GM19099 (cell line): Measurements from ENCODE around the gene CXorf49.
"Not testable (repeated sequence)": the region's sequence is repeated elsewhere in the genome, so short reads cannot be mapped to it uniquely, and the experiment has no call there.

Experiments
- POLR2A ChIP-seq: IDR thresholded peaks from 3 replicates; pipeline ENCODE4 v1.6.1; 2011; ENCODE audit warnings: low read depth; ENCODE audit not compliant: insufficient read length; ENCODE audit errors: extremely low read depth

The CXorf49 gene

DNA sequence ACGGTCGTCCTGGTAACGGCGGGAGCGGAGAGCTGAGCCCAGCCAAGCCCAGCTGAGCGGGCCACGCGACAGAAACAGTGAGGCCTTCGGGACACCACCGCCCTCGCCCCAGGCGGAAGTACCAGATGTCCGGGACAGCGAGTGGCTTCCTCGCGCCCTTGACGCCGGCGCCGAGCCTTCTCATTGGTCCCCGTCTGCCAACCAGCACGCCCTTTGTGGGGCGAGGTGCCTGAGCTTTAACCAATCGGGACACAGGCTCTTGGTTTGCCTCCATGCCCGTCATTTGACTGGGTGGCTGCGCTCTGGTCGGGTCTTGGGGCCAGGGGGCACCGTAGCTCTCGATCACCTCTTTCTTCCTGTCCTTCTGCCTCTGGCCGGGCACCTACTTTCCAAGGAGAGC lies at the start of gene CXorf49:
Gene CXorf49, minus strand, starts transcription at position 101 of the 400 bp plus-strand sequence. CDS start 134 bp downstream, outside the sequence.
- TF ChIP-seq POLR2A, result not testable (repeated sequence)

DNA sequence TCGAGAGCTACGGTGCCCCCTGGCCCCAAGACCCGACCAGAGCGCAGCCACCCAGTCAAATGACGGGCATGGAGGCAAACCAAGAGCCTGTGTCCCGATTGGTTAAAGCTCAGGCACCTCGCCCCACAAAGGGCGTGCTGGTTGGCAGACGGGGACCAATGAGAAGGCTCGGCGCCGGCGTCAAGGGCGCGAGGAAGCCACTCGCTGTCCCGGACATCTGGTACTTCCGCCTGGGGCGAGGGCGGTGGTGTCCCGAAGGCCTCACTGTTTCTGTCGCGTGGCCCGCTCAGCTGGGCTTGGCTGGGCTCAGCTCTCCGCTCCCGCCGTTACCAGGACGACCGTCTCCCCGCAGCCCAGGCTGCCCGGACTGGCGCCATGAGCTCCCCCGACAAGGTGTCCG lies 45.0 kb upstream of the CXorf49 start, which contains the start of gene CXorf49B:
Gene CXorf49B, plus strand, starts transcription at position 301 of the 400 bp plus-strand sequence. Its CDS starts 75 bp downstream, at position 376.
- TF ChIP-seq POLR2A, result not testable (repeated sequence)

DNA sequence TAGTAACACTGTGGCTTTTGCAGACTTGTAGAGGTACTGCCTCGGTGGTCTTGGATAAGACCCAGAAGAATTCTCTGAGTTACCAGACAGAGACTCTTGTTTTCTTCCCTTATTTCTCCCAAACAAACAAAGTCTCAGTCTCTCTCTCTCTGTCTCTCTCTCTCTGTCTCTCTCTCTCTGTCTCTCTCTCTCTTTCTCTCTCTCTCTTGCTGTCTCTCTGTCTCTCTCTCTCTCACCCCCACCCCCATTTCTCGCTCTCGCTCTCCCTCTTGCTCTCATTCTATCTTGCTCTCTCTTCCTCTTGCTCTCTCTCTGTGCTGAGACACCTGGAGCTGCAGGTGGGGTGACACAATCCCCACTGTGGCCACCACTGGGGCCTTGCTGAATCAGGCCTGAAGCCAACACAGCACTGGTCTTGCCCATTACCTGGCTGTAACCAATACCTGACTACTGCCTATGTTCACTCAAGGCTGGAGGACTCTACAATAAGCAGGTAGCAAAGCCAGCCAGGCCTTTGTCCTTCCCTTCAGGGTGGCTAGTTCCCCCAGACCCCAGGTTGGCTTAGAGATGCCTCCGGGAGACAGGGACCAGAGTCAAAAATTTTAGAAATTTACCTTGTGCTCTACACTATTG lies 38.4 kb downstream of the CXorf49 start:
- TF ChIP-seq POLR2A, result no peak

DNA sequence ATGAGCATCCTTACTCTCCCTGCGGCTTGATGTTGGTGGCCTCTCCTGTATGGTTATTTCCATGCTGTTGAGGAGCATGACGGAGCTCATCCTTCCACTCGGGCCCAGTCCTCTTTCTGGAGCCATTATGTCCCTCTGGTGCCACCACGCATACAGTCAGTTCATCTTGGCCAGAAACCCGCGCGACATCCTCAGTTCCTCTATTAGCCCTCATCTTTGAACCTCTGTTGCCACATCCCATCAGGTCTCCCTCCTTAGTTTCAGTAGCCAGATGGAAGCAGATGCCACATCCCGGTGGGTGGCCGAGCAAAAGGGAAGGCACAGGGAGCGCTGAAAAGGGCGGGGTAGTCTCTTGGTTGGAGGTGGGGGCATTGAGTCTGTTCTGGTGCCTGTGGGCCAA lies 46.1 kb downstream of the CXorf49 start:
- TF ChIP-seq POLR2A, result no peak

DNA sequence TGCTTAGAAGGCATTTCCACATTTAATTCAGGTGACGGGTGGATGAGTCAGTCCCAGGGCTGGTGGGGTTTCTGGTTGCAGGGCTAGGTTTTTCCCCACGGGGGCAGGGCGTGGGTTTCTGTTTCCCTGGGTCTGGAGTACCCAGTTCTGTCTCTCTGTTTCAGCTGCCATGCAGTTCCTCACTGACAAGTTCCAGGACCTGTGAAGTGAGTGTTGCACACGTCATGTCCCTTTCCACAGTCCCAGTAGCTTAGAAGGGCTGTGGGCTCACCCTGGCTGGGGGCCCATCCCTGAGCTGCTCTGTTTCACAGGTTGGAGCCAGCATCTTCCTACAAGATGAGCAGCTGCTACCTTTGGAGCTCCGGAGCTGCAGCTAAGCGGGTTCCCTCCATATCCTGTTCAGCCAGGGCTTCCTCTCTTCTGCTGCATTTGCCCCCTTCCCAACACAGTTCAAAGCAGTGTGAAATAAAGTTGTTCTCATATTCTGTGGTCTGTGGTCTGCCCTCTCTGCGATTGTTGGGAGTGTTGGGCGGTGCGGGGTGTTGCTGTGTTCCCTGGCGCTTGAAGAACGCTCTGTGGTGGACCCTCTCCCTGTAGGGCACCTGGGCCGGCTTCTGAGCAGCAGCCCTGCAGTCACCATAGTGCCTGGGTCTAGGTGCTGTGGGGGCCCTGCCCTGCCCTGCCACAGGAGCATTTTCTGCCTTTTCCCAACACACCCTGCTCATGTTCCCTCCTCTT lies 46.9 kb downstream of the CXorf49 start:
- no peak for TF ChIP-seq POLR2A

DNA sequence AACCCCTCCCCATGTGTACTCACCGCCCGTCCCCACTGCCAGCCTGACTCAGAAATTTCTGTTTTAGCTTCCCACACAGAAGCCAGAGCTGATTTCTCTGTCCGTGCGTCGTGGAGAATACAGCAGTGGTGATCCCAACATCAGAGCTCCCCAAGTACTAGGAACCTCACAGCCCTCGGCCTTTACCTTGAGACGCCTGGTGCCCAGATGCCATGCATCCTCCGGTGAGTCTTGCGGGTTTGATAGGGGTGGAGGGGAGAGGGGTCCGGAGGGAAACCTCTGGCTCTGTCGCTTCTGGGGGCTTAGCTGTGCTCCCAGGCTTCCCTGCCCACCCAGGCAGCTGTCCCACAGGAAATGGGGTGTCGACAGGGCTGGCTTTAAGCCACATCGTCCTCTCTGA lies 48.6 kb downstream of the CXorf49 start:
- no peak for TF ChIP-seq POLR2A

DNA sequence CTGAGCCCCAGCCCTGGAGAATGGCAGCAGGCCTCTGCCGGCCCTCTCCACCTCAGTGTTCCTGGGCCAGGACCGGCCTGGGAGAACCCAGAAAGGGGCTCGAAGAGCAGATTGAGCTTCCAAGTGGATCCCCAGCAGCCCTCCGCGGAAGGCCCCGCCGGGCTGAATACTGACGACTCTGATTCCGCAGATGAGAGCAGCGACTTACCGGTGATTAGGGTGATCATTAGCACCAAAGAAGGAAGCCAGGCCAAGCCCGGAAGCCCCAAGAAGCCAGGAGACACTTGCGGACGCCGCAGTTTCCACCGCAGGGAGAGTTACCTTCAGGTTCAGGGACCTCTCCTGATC lies 49.9 kb downstream of the CXorf49 start:
- TF ChIP-seq POLR2A, result no peak

DNA sequence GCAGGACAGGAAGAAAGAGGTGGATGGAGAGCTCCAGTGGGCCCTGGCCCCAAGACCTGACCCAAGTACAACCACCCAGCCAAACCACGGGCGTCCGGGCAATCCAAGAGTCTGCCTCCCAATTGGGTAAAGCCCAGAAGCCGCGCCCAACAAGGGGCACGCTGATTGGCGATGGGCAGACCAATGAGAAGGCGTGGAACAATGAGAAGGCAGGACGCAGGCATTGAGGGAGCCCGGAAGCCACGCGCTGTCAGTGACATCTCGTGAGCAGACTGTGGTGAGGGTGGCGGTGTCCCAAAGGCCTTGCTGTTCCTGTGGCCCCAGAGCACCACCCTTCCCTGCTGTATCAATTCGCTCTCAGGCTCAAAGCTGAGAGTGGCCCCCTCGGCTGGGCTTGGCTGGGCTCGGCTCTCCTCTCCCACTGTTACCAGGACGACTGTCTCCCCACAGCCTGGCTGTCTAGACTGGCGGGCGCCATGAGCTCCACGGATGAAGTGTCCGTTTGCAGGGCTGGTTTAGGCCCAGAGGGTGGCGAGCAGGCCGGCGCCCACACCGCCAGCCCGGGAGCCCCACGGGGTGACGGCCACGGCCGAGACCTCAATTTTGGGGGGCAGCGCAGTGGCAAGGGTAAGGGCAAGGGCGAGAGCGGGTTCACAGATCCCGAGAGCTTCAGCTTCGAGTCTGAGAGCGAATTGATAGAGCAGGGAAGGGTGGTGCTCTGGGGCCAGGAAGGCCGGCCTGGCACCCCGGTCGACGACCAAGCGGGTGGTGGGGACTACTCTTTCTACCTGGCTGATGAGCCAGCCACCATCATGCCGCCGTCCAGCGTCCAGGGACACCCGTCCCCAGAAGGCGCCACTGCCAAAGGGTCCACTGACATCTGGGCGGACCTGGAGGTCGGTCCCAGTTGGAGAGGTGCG lies 50.5 kb downstream of the CXorf49 start, which contains the start of gene LOC101059915:
Gene LOC101059915, plus strand, starts transcription at position 219 of the 920 bp plus-strand sequence.
- TF ChIP-seq POLR2A, result no peak

DNA sequence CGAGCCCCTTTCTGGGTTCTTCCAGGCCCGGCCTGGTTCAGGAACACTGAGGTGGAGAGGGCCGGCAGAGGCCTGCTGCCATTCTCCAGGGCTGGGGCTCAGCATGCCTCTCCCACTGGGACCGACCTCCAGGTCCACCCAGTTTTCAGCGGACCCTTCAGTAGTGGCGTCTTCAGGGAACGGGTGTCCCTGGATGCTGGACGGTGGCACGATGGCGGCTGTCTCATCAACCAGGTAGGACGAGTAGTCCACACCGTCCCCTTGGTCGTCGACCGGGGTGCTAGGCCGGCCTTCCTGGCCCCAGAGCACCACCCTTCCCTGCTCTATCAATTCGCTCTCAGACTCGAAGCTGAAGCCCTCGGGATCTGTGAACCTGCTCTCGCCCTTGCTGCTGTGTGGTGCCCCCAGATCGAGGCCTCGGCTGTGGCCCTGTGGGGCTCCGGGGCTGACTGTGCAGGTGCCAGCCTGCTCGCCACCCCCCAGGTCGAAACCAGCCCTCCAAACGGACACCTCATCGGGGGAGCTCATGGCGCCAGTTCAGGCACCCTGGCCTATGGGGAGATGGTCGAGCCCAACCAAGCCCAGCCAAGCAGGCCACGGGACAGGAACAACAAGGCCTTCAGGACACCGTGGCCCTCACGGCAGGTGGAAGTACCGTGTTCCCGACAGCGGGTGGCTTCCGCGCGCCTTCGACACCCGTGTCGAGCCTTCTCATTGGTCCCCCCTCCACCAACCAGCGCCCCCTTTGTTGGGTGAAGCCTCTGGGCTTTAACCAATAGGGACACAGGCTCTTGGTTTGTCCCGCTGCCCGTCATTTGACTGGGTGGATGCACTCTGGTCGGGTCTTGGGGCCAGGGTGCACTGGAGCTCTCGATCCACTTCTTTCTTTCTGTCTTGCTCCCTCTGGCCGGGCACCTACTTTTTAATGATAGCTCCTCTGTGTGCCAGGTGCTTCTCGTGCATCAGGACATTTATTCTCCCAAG lies 51.6 kb downstream of the CXorf49 start:
- TF ChIP-seq POLR2A, result no peak

DNA sequence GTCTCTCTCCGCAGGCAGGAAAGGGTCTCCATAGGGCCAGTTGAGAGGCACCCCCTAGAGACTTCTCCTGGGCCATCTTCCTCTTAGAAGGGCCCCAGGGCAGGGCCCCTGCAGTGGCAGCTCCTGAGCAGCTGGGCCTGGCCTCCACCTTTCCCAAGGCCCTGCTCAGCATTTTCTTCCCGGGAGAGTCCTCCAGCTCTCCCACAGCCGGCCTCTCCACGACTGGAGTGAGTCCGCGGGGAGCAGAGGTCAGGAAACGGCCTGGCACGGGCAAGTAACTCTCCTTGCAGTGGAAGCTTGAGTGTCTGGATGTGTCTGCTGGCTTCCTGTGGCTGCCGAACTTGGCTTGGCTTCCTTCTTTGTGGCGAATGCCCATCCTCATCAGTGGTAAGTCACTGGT lies 52.3 kb downstream of the CXorf49 start:
- TF ChIP-seq POLR2A, result no peak

DNA sequence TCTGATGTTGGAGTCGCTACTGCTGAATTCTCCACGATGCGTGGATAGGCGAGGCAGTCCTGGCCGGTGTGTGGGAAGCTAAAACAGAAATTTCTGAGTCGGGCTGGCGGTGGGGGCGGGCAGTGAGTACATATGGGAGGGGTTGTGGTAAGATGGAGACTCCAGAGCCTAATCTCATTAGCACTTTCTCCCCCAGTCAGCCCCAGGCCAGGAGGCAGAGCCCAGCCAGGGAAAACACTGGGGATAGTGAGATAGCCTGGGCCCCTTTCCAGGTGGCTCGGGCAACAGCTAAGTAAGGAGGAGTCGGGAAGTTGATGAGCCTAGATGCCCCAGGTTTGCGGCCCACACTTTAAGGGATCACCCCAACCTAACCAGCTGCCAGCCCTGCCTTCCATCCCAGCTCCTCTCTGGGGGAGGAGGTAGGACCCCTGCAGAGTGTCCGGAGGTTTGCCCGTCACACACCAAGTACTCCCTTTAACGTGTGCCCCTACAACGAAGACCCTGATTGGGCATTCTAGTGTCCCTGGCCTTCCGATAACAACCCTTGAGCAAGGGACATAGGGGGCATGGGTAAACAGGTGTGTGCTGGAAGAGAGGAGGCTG lies 53.1 kb downstream of the CXorf49 start:
- no peak for TF ChIP-seq POLR2A
